ENCODE measurements around the gene NGDN. TPM values are rescaled to one million over a fixed set of nuclear protein-coding genes. Genes with fewer than 3 reads are reported as not detected.

NGDN gene
- total and polyA plus RNA-seq, 2 of the 8 experiments (the other 6 are each of a cell fraction or from before 2014, with no cell fraction given), result 39.8 to 48.8 TPM

DNA sequence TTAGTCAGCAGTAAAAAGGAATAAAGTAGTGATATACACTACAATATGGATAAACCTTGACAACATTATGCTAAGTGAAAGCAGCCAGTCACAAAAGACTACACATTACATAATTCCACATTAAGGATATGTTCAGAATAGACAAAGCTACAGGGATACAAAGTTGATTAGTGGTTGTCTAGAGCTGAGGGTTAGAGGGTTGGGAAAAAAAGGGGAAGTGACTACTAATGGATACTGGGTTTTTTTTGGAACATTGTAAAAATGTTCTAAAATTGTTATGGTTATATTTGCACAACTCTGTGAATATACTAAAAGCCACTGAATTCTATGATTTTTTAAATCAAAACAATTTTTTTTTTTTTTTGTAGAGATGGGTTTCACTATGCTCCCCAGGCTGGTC lies 4.8 kb upstream of the NGDN start (continued):
- TF ChIP-seq, protein P1, sequence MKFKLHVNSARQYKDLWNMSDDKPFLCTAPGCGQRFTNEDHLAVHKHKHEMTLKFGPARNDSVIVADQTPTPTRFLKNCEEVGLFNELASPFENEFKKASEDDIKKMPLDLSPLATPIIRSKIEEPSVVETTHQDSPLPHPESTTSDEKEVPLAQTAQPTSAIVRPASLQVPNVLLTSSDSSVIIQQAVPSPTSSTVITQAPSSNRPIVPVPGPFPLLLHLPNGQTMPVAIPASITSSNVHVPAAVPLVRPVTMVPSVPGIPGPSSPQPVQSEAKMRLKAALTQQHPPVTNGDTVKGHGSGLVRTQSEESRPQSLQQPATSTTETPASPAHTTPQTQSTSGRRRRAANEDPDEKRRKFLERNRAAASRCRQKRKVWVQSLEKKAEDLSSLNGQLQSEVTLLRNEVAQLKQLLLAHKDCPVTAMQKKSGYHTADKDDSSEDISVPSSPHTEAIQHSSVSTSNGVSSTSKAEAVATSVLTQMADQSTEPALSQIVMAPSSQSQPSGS (IDR thresholded peaks at IDR 0.05; ENCODE audit: low read length), result no peak
- no peak for TF ChIP-seq JUN (IDR thresholded peaks at IDR 0.05; ENCODE audit: low read depth, low read length)
- TF ChIP-seq RFX5 (IDR thresholded peaks at IDR 0.05; ENCODE audit: borderline replicate concordance, low read depth, low read length), result no peak
- TF ChIP-seq CBX5 (IDR thresholded peaks at IDR 0.05; ENCODE audit: low read depth, low read length), result no peak
- no peak for TF ChIP-seq TAF1 (IDR thresholded peaks at IDR 0.05; ENCODE audit: low read depth, low read length)
